Loucy (cell line): ENCODE measurements around the gene ZNF511.

Experiments
- H2AFZ ChIP-seq: fragments of 200-600 bp; sonication (generic); 2 replicates; pipeline ENCODE4 v1.6.0; 2016; ENCODE audit warnings: antibody characterized with exemption, mild to moderate bottlenecking, low read length, moderate library complexity
- H3F3A ChIP-seq: fragments of 200-600 bp; 2 replicates; pipeline ENCODE4 v1.6.0; 2016; ENCODE audit warnings: antibody characterized with exemption, low read depth, mild to moderate bottlenecking
- H3K27me3 ChIP-seq: fragments of 200-600 bp; sonication (generic); 2 replicates; pipeline ENCODE4 v1.6.1; 2014; ENCODE audit warnings: low read length, mild to moderate bottlenecking; ENCODE audit not compliant: insufficient read depth, poor library complexity, severe bottlenecking
- H3K36me3 ChIP-seq: fragments of 200-600 bp; sonication (generic); 2 replicates; pipeline ENCODE4 v1.6.1; 2016; ENCODE audit warnings: low read length; ENCODE audit not compliant: insufficient read depth
- H3K4me1 ChIP-seq: fragments of 200-600 bp; sonication (generic); 2 replicates; pipeline ENCODE4 v1.5.1; 2014; ENCODE audit warnings: low read length, mild to moderate bottlenecking; ENCODE audit not compliant: insufficient read depth, poor library complexity, severe bottlenecking
- H3K4me2 ChIP-seq: fragments of 200-600 bp; sonication (generic); 2 replicates; pipeline ENCODE4 v1.6.0; 2014; ENCODE audit warnings: antibody characterized with exemption, low read length, low read depth, mild to moderate bottlenecking; ENCODE audit not compliant: poor library complexity, severe bottlenecking
- H3K4me3 ChIP-seq: fragments of 200-600 bp; sonication (generic); 2 replicates; pipeline ENCODE4 v1.5.1; 2014; ENCODE audit warnings: low read length, mild to moderate bottlenecking, mixed read lengths; ENCODE audit not compliant: poor library complexity, severe bottlenecking
- H3K79me2 ChIP-seq: fragments of 200-600 bp; sonication (generic); 2 replicates; pipeline ENCODE4 v1.6.1; 2014; ENCODE audit warnings: low read length; ENCODE audit not compliant: insufficient read depth
- H3K9ac ChIP-seq: fragments of 200-600 bp; sonication (generic); 2 replicates; pipeline ENCODE4 v1.6.0; 2014; ENCODE audit warnings: mild to moderate bottlenecking, low read depth, low read length, moderate library complexity; ENCODE audit not compliant: poor library complexity, severe bottlenecking
- H3K9me2 ChIP-seq: fragments of 200-600 bp; sonication (generic); replicated peaks from 2 replicates; pipeline ENCODE4 v1.6.1; 2016; ENCODE audit warnings: low read depth, low read length, mixed read lengths
- H3K9me3 ChIP-seq: fragments of 200-600 bp; sonication (generic); 2 replicates; pipeline ENCODE4 v1.6.1; 2014; ENCODE audit warnings: mild to moderate bottlenecking, antibody characterized with exemption, low read length, low read depth; ENCODE audit not compliant: insufficient read depth
- H4K20me1 ChIP-seq: fragments of 200-600 bp; sonication (generic); 2 replicates; pipeline ENCODE4 v1.6.0; 2014; ENCODE audit warnings: antibody characterized with exemption, low read length, mild to moderate bottlenecking; ENCODE audit not compliant: insufficient read depth, poor library complexity, severe bottlenecking
- CTCF ChIP-seq: fragments of 200-600 bp; sonication (generic); conservative IDR thresholded peaks from 2 replicates; pipeline ENCODE4 v1.5.1; 2014; ENCODE audit warnings: mild to moderate bottlenecking, antibody characterized with exemption, low read length
- EZH2phosphoT487 ChIP-seq: fragments of 200-600 bp; IDR thresholded peaks from 2 replicates; pipeline ENCODE4 v1.6.1; 2018; ENCODE audit warnings: antibody characterized with exemption, mild to moderate bottlenecking, moderate library complexity, borderline replicate concordance

ZNF511 gene

GRCh38 chr10:133335246-133336117, 26.8 kb downstream of the ZNF511 start:
- no peak overlapping the region for H3K4me3 ChIP-seq
- H3K4me2 ChIP-seq, result no peak overlapping the region
- H3K79me2 ChIP-seq, result no peaks in the 10 kb centered on the region
- no peaks in the 10 kb centered on the region for H3F3A ChIP-seq
- H3K36me3 ChIP-seq, result no peaks in the 10 kb centered on the region
- no peaks in the 10 kb centered on the region for H3K4me1 ChIP-seq
- H3K27me3 ChIP-seq, result no peaks in the 10 kb centered on the region
- no peaks in the 10 kb centered on the region for H4K20me1 ChIP-seq
- TF ChIP-seq CTCF (no peak), EZH2phosphoT487 (no peak)
- peaks cover 30% of the 10 kb centered on the region for H3K9me3 ChIP-seq
- no peak overlapping the region for H2AFZ ChIP-seq
- H3K9me2 ChIP-seq, result no peaks in the 10 kb centered on the region
- no peak overlapping the region for H3K9ac ChIP-seq

GRCh38 chr10:133336118-133336576, 27.4 kb downstream of the ZNF511 start:
- H3K27me3 ChIP-seq, result no peaks in the 10 kb centered on the region
- no peak overlapping the region for H3K4me2 ChIP-seq
- no peak for TF ChIP-seq CTCF
- TF ChIP-seq EZH2phosphoT487, result no peak

GRCh38 chr10:133336577-133337369, 28.1 kb downstream of the ZNF511 start, which contains the start of gene CALY:
Gene CALY (minus strand): TSS chr10:133336896. CDS start chr10:133328989, 7,907 bp downstream.
- Histone ChIP-seq H3K27me3 (no peaks in the 10 kb centered on the region), H3K4me3 (no peak within 1 kb of the TSS), H3K9ac (no peak within 1 kb of the TSS), H3K4me1 (no peaks in the 10 kb centered on the region), H3K4me2 (no peak within 1 kb of the TSS), H3K9me3 (peaks cover 30% of the 10 kb centered on the region), H3K36me3 (no peaks in the 10 kb centered on the region), H3F3A (no peaks in the 10 kb centered on the region), H3K9me2 (no peaks in the 10 kb centered on the region), H4K20me1 (no peaks in the 10 kb centered on the region), H3K79me2 (no peaks in the 10 kb centered on the region), H2AFZ (no peak within 1 kb of the TSS)
- TF ChIP-seq CTCF (no peak), EZH2phosphoT487 (no peak)

More at GRCh38 chr10:133336118-133336576, 27.4 kb downstream of the ZNF511 start:
- H2AFZ ChIP-seq, result no peak overlapping the region
- H3K9me3 ChIP-seq, result peaks cover 30% of the 10 kb centered on the region
- H3K36me3 ChIP-seq, result no peaks in the 10 kb centered on the region
- H4K20me1 ChIP-seq, result no peaks in the 10 kb centered on the region
- H3F3A ChIP-seq, result no peaks in the 10 kb centered on the region
- H3K4me3 ChIP-seq, result no peak overlapping the region
- H3K4me1 ChIP-seq, result no peaks in the 10 kb centered on the region
- no peaks in the 10 kb centered on the region for H3K9me2 ChIP-seq
- no peak overlapping the region for H3K9ac ChIP-seq
- H3K79me2 ChIP-seq, result no peaks in the 10 kb centered on the region
